WERI-Rb-1 (cell line): ENCODE measurements around the gene IAPP.

Source experiments
- DNase-seq: peaks from one replicate; pipeline ENCODE4 v3.0.0-alpha.2; 2020
- H3K27ac ChIP-seq: fragments of 250-450 bp; sonication (Bioruptor Pico); 2 replicates; pipeline ENCODE4 v1.5.1; 2020; ENCODE audit warnings: mild to moderate bottlenecking, moderate library complexity
- H3K27me3 ChIP-seq: fragments of 250-450 bp; sonication (Bioruptor Pico); 2 replicates; pipeline ENCODE4 v1.5.1; 2021; ENCODE audit warnings: mild to moderate bottlenecking, low read depth, moderate library complexity; ENCODE audit not compliant: insufficient read depth, severe bottlenecking
- H3K36me3 ChIP-seq: fragments of 250-450 bp; sonication (Bioruptor Pico); 2 replicates; pipeline ENCODE4 v1.5.1; 2020; ENCODE audit warnings: mild to moderate bottlenecking, moderate library complexity
- H3K4me3 ChIP-seq: 2 replicates; pipeline ENCODE4 v1.5.1; 2011; ENCODE audit warnings: low read depth, mild to moderate bottlenecking, control low read depth, low read length
- H3K9me3 ChIP-seq: fragments of 250-450 bp; sonication (Bioruptor Pico); 2 replicates; pipeline ENCODE4 v1.5.1; 2021; ENCODE audit warnings: mild to moderate bottlenecking, moderate library complexity; ENCODE audit not compliant: severe bottlenecking
- TF ChIP-seq, protein P1 (sequence below): IDR thresholded peaks from 2 replicates; pipeline ENCODE4 v1.5.1; 2011; ENCODE audit warnings: low read depth, mild to moderate bottlenecking, control low read depth, inconsistent platforms, low read length

IAPP gene

DNA sequence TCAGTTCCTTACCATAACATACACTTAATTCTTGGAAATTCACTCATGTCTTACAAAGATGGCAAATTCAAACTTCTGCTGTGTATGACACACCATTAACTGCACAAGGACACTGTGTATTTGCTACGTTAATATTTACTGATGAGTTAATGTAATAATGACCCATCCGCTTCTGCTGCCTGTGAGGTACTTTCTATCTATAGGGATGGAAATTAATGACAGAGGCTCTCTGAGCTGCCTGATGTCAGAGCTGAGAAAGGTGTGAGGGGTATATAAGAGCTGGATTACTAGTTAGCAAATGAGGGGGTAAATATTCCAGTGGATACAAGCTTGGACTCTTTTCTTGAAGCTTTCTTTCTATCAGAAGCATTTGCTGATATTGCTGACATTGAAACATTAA, at the start of gene IAPP:
TSS of gene IAPP (plus strand) at position 301 of the 400 bp plus-strand sequence. CDS start 450 bp downstream, outside the sequence.
- DNase-seq = no peak
- Histone ChIP-seq H3K9me3 (no peaks in the 10 kb centered on the region), H3K27me3 (no peaks in the 10 kb centered on the region), H3K27ac (no peak within 1 kb of the TSS), H3K4me3 (no peak within 1 kb of the TSS), H3K36me3 (no peaks in the 10 kb centered on the region)
- TF ChIP-seq, protein P1, sequence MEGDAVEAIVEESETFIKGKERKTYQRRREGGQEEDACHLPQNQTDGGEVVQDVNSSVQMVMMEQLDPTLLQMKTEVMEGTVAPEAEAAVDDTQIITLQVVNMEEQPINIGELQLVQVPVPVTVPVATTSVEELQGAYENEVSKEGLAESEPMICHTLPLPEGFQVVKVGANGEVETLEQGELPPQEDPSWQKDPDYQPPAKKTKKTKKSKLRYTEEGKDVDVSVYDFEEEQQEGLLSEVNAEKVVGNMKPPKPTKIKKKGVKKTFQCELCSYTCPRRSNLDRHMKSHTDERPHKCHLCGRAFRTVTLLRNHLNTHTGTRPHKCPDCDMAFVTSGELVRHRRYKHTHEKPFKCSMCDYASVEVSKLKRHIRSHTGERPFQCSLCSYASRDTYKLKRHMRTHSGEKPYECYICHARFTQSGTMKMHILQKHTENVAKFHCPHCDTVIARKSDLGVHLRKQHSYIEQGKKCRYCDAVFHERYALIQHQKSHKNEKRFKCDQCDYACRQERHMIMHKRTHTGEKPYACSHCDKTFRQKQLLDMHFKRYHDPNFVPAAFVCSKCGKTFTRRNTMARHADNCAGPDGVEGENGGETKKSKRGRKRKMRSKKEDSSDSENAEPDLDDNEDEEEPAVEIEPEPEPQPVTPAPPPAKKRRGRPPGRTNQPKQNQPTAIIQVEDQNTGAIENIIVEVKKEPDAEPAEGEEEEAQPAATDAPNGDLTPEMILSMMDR = no peak

GRCh38 chr12:21323736-21324135, 49.0 kb upstream of the IAPP start:
- Histone ChIP-seq H3K36me3 (no peaks in the 10 kb centered on the region), H3K27me3 (no peaks in the 10 kb centered on the region), H3K9me3 (no peaks in the 10 kb centered on the region), H3K4me3 (no peak overlapping the region), H3K27ac (no peak overlapping the region)
- TF ChIP-seq, protein P1 = no peak
- DNase-seq = no peak

- Histone ChIP-seq H3K9me3 (no peaks in the 10 kb centered on the region), H3K4me3 (no peak overlapping the region), H3K27ac (no peak overlapping the region), H3K27me3 (no peaks in the 10 kb centered on the region), H3K36me3 (no peaks in the 10 kb centered on the region)
- TF ChIP-seq, protein P1 = no peak
- no peak for DNase-seq
Measured at GRCh38 chr12:21324551-21324950, 48.2 kb upstream of the IAPP start.

GRCh38 chr12:21328578-21328977, 44.1 kb upstream of the IAPP start:
- H3K27me3 ChIP-seq = no peaks in the 10 kb centered on the region
- peaks cover 12% of the 10 kb centered on the region for H3K9me3 ChIP-seq
- H3K4me3 ChIP-seq = no peak overlapping the region
- H3K36me3 ChIP-seq = no peaks in the 10 kb centered on the region
- no peak for DNase-seq
- TF ChIP-seq, protein P1 = no peak
- no peak overlapping the region for H3K27ac ChIP-seq

GRCh38 chr12:21330682-21331253, 41.9 kb upstream of the IAPP start:
- no peaks in the 10 kb centered on the region for H3K36me3 ChIP-seq
- peaks cover 12% of the 10 kb centered on the region for H3K9me3 ChIP-seq
- no peak overlapping the region for H3K4me3 ChIP-seq
- no peak for DNase-seq
- H3K27me3 ChIP-seq = no peaks in the 10 kb centered on the region
- TF ChIP-seq, protein P1 = no peak
- H3K27ac ChIP-seq = no peak overlapping the region

- TF ChIP-seq, protein P1 = no peak
- Histone ChIP-seq H3K36me3 (no peaks in the 10 kb centered on the region), H3K27me3 (no peaks in the 10 kb centered on the region), H3K27ac (no peak within 1 kb of the TSS), H3K4me3 (no peak within 1 kb of the TSS), H3K9me3 (peaks cover 12% of the 10 kb centered on the region)
- no peak for DNase-seq
Measured at GRCh38 chr12:21334771-21335325, 37.9 kb upstream of the IAPP start, which contains the start of gene SLCO1A2. Gene SLCO1A2, minus strand, starts transcription at chr12:21334917. Its CDS starts 270 bp downstream, at chr12:21334647.
